Nephron (organoid): Measurements from ENCODE around the gene NECTIN1.

Source experiments
- H3K27ac Mint-ChIP-seq, 3 experiments: 2 replicates each; pipeline ENCODE4 v1.8.0; 2020; ENCODE audit warnings: mixed read lengths in 3 of 3, mild to moderate bottlenecking in 2 of 3, moderate library complexity in 1 of 3
- H3K27me3 Mint-ChIP-seq: 2 replicates; pipeline ENCODE4 v1.8.0; 2021; ENCODE audit warnings: low read depth, mild to moderate bottlenecking, moderate library complexity, mixed read lengths
- H3K36me3 Mint-ChIP-seq: 2 replicates; pipeline ENCODE4 v1.8.0; 2020; ENCODE audit warnings: low read depth, mixed read lengths
- H3K4me1 Mint-ChIP-seq: 2 replicates; pipeline ENCODE4 v1.8.0; 2020; ENCODE audit warnings: mixed read lengths
- H3K4me3 Mint-ChIP-seq, 3 experiments: 2 replicates each; pipeline ENCODE4 v1.8.0; 2020; ENCODE audit warnings: mild to moderate bottlenecking in 3 of 3, mixed read lengths in 3 of 3, moderate library complexity in 2 of 3
- H3K9me3 Mint-ChIP-seq: 2 replicates; pipeline ENCODE4 v1.8.0; 2020; ENCODE audit warnings: mixed read lengths
- TF ChIP-seq, protein P1 (sequence below), 3 experiments: fragments of 200-600 bp; sonication (generic); IDR thresholded peaks; one replicate each; pipeline ENCODE4 v1.5.0; 2021; ENCODE audit warnings: antibody characterized with exemption in 3 of 3; ENCODE audit not compliant: unreplicated experiment in 3 of 3

Gene NECTIN1

DNA sequence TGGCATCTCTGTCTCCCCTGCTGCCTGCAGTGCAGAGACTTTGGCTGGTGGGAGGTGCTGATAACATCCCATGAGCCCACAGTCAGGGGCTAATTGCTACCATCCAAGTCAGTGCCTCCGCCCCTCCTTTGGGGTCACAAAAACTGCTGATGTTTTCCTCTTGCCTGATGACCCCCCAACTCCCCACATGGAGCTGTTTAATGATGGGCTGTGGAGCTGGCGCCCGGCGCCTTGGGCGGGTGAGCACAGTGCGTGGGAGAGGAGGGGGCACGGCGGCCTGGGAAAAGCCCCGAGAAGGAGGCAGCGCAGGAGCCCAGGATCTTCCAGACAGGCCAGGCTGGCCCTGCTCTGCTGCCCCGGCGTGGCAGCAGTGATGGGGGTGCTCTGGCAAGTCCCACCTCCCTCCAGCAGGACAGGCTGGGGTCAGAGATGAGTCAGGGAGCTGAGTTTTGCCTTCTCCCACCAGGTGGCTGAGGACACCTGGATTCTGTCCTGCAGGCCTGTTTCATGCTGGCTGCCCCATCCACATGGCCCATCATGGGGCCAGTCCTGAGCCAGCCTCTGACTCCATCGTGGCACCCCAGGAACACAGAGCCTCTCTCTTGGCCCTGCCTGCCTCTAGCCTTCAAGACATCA lies 43.8 kb downstream of the NECTIN1 start:
- Mint-ChIP-seq H3K4me1 (peaks cover 74% of the 10 kb centered on the region), H3K27ac (peak overlapping the region; percentile 60 to 84 (median 78)), H3K36me3 (peaks cover under 1% of the 10 kb centered on the region), H3K4me3 (peak overlapping the region in 2 of 3 experiments; percentile 17 to 40), H3K9me3 (no peaks in the 10 kb centered on the region), H3K27me3 (peaks cover 7% of the 10 kb centered on the region)
- TF ChIP-seq, protein P1, sequence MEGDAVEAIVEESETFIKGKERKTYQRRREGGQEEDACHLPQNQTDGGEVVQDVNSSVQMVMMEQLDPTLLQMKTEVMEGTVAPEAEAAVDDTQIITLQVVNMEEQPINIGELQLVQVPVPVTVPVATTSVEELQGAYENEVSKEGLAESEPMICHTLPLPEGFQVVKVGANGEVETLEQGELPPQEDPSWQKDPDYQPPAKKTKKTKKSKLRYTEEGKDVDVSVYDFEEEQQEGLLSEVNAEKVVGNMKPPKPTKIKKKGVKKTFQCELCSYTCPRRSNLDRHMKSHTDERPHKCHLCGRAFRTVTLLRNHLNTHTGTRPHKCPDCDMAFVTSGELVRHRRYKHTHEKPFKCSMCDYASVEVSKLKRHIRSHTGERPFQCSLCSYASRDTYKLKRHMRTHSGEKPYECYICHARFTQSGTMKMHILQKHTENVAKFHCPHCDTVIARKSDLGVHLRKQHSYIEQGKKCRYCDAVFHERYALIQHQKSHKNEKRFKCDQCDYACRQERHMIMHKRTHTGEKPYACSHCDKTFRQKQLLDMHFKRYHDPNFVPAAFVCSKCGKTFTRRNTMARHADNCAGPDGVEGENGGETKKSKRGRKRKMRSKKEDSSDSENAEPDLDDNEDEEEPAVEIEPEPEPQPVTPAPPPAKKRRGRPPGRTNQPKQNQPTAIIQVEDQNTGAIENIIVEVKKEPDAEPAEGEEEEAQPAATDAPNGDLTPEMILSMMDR (IDR thresholded peaks at IDR 0.05; ENCODE audit: unreplicated experiment in 3 of 3) = no peak

DNA sequence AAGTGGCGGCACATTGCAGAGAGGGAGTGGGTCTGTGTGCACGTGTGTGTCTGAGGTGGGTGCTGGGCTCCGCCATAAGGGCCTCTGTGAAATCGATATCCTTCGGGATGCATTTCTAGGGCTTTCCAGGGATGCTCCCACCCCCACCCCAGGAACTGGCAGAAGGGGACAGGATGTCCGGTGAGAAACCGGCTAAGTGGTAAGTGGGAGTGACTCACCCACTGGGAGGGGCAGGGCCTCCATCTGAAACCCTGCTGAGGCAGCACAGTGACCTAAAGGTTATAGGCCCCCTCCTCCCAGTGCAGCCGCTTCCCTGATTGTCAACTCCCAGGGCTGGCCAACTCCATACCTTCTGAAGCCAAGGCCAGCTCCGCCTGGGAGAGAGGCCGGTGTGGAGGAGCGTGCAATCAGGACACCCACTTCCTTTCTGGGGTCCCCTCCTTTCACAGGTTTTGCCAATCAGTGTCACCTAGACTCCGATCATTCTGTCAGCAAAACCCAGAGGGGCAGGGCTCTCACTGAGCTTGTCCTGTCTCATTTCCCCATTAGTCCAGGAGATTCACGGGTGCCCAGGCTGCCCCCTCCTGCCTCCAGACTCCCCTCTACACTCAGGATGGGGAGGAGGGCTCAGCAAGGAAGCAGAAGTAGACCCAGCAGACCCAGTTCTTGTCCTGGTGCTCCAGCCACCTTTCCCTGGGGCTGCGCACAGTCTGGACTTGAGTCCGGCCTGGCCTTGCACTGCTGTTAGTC lies 44.5 kb downstream of the NECTIN1 start:
- peaks cover 81% of the 10 kb centered on the region for H3K4me1 Mint-ChIP-seq
- peaks cover 7% of the 10 kb centered on the region for H3K36me3 Mint-ChIP-seq
- peak overlapping the region in 2 of 3 experiments; percentile 17 to 40 for H3K4me3 Mint-ChIP-seq
- H3K27me3 Mint-ChIP-seq = peaks cover 7% of the 10 kb centered on the region
- H3K9me3 Mint-ChIP-seq = no peaks in the 10 kb centered on the region
- peak overlapping the region; percentile 60 to 84 (median 78) for H3K27ac Mint-ChIP-seq
- TF ChIP-seq, protein P1 (IDR thresholded peaks at IDR 0.05; ENCODE audit: unreplicated experiment in 3 of 3) = no peak

DNA sequence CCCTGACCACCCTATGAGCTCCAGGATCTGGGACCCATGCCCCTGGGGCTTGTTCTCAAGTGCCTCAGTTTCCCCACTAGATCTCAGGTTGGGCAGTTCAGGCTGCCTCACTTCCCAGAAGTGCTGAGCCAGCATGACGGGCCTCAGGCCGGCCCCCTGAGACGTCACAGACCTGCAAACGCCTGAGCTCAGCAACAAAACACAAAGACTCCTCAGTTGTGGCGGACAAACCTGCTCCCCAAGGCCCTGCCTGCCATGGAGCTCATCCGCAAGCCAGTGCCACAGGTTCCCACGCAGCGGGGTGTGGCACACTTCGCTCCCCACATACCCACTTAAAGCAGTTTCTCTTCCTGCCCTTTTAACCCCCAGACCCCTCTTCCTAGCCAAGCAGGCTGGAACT lies 45.2 kb downstream of the NECTIN1 start:
- TF ChIP-seq, protein P1 (IDR thresholded peaks at IDR 0.05; ENCODE audit: unreplicated experiment in 3 of 3) = no peak
- peaks cover 81% of the 10 kb centered on the region for H3K4me1 Mint-ChIP-seq
- H3K9me3 Mint-ChIP-seq = no peaks in the 10 kb centered on the region
- H3K4me3 Mint-ChIP-seq = no peak overlapping the region
- H3K27me3 Mint-ChIP-seq = peaks cover 7% of the 10 kb centered on the region
- H3K36me3 Mint-ChIP-seq = peaks cover 15% of the 10 kb centered on the region
- H3K27ac Mint-ChIP-seq = peak overlapping the region; percentile 60 to 78 (median 75)

DNA sequence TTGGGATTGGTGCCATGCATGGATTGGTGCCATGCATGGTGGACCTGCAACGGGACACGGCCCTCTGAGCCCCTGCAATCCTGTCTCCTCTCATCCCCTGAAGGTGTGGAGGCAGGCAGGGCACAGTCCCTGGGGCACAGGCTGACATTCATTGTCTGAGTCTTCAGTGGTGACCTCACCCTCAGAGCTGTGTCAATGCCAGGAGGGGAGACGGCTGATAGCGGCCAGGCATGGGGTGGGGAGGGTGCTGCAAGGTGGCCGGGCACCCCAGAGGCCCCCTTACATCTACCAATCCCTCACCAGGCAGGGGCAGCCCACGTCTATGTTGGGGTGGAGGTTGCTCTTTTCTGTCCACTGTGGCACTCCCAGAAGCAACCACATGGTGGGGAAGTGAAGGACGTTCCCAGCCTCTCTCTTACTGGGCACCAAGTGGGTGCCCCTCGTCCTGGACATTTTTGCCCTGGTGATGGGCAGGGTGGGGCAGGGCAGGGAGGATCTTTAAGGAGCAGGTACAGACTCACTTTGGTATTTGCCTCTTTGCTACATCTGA lies 47.6 kb downstream of the NECTIN1 start:
- no peaks in the 10 kb centered on the region for H3K9me3 Mint-ChIP-seq
- H3K4me3 Mint-ChIP-seq = no peak overlapping the region
- TF ChIP-seq, protein P1 (IDR thresholded peaks at IDR 0.05; ENCODE audit: unreplicated experiment in 3 of 3) = peak in 1 of 3 experiments; percentile 18
- peak overlapping the region in 1 of 3 experiments; percentile 47 for H3K27ac Mint-ChIP-seq
- peaks cover 3% of the 10 kb centered on the region for H3K27me3 Mint-ChIP-seq
- peaks cover 36% of the 10 kb centered on the region for H3K36me3 Mint-ChIP-seq
- H3K4me1 Mint-ChIP-seq = peaks cover 59% of the 10 kb centered on the region

DNA sequence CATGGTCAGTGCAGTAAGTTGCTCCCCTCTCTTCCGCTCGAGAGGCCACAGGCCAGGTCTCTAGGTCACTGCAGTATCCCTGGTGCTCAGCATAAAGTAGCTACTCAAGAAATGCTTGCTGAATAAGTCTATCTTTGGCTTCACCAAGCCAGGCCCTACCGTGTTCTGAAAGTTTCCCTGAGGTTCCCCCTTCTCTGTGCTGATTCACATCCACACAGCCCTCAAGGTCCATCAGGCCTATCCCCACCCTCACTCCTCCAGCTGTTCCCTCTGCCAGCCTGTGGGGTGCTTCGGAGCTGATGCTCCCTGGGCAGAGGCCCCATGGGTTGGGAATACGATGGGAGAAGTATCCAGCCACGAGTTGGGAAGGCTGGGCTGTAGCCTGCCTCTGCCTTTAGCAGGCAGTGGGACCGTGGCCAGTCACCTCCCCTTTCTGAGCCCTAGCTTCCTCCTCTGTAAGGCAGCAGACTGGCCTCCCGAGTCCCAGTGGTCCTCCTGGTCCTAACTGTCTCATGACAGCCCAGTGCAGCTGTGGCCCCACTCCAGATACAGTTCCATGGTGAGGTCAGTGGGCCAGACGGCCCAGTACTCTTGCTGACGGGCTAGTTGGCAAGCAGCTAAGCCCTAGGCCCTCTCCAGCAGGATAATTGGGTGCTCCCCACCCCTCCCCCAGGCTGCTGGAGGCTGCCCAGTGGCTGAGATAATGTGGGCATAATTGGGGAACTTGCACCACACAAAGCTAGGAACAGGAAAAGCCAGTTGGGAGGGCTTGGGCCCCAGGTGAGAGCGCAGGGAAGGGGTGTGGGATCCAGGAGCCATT lies 48.2 kb downstream of the NECTIN1 start:
- TF ChIP-seq, protein P1 (IDR thresholded peaks at IDR 0.05; ENCODE audit: unreplicated experiment in 3 of 3) = no peak
- Mint-ChIP-seq H3K36me3 (peaks cover 39% of the 10 kb centered on the region), H3K9me3 (no peaks in the 10 kb centered on the region), H3K4me1 (peaks cover 53% of the 10 kb centered on the region), H3K4me3 (no peak overlapping the region), H3K27me3 (peaks cover 3% of the 10 kb centered on the region), H3K27ac (peak overlapping the region in 2 of 3 experiments; percentile 1 to 56)
